GM23248 (cell line): ENCODE results near the gene UTRN.

Source experiments
- EZH2 ChIP-seq: fragments of 200-600 bp; sonication (generic); IDR thresholded peaks from 2 replicates; pipeline ENCODE4 v1.6.1; 2018; ENCODE audit warnings: antibody characterized with exemption, mild to moderate bottlenecking; ENCODE audit not compliant: insufficient read depth, poor library complexity, severe bottlenecking
- EZH2phosphoT487 ChIP-seq: fragments of 200-600 bp; sonication (generic); IDR thresholded peaks from 2 replicates; pipeline ENCODE4 v1.6.1; 2018; ENCODE audit warnings: antibody characterized with exemption, moderate library complexity, mild to moderate bottlenecking, low read depth; ENCODE audit not compliant: insufficient read depth

DNA sequence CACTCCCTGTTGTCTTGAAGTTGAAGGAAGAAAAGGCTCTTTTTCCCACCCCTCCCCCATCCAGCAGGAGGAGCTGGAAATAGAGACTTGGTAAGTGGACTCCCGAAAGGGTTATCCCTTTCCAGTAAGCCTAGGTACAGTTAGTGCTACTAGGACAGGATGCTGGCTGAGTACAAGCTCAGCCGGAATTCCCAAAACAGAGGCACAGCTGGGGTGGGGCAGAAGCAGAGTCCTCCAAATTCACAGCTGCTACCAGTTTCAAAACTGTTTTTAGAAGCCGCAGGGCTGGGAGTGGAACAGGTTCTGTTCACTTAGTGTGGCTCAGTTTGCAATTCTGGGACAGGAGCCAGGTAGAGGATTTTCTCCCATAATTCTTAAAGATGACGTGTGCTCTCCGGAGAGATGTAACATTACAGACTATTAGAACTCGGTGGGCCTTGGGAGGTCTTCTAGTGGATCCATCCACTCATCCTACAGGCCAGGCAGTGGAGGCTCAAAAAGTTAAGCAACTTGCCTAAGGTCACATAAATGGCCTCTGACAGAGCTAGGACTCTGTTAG, 19.0 kb upstream of the UTRN start:
- TF ChIP-seq EZH2, result no peak
- TF ChIP-seq EZH2phosphoT487, result no peak
